ENCODE measurements around the gene PLAC1.

The PLAC1 gene

DNA sequence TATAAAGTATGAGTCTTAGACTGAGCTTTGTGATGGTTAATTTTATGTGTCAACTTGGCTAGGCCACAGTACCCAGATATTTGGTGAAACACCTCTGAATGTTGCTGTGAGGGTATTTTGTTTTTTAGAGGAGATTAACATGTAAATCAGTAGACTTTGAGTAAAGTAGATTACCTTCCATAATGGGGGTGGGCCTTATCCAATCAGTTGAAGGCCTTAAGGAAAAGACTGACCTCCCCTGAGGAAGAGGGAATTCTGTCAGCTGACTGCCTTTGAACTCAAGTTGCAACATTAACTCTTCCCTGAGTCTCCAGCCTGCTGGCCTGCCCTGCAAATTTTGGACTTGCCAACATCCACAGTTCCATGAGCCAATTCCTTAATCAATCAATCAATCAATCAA lies 66.0 kb downstream of the PLAC1 start:
- DNase-seq (ENCODE audit: low read depth in 2 of 2, low spot score in 1 of 2), result no peak

DNA sequence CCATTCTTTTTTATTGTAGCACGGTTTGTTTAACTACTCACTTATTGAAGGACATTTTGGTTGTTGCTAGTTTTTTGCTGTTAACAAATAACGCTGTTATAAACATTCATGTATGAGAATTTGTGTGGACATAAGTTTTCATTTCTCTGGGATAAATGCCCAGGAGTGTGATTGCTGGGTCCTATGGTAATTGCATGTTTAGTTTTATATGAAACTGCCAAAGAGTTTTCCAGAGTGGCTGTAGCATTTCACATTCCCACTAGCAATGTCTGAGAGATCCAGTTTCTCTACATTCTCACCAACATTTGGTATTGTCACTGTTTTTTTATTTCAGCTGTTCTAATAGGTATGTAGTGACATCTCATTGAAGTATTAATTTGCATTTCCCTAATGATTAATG lies 66.8 kb downstream of the PLAC1 start:
- no peak for DNase-seq (ENCODE audit: low read depth in 2 of 2, low spot score in 1 of 2)

DNA sequence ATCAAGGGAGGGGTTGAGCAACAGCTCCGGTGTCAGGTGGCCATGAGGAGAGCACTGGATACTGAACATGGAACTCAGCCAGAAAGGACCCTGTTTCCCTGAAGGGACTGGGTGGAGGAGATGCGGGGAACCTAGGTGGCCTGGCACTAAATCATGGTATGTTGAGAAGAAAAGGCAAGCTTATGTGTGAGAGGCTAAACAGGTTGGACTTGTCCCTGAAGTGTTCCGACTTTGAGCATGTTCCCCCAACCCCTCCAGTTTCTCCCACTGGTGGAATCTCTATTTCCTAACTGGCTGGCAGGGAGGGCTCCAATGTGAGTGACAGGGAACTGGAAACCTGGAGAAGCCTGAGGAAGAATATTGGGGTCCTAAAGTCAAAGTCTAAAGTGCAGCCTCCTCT lies 69.5 kb downstream of the PLAC1 start:
- no peak for DNase-seq (ENCODE audit: low read depth in 2 of 2, low spot score in 1 of 2)

DNA sequence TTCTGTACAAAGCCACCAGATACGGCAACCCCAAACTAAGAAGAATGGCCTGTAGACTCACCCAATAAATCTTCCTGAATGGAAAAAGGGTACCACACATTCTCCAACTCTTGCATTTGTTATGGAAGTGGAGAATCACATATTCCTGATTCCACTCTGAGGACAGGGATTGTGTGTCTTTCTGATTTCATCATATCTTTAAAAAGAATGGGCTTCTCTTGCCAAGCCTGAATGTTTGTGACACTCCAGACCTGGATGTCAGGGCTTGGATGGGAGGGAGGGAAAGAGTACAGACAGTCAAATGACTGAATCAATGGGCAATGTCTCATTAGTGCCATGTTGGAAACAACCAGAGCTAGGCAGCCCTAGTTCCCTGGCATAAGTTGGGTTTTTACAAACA lies 77.4 kb downstream of the PLAC1 start:
- no peak for DNase-seq (ENCODE audit: low read depth in 2 of 2, low spot score in 1 of 2)

DNA sequence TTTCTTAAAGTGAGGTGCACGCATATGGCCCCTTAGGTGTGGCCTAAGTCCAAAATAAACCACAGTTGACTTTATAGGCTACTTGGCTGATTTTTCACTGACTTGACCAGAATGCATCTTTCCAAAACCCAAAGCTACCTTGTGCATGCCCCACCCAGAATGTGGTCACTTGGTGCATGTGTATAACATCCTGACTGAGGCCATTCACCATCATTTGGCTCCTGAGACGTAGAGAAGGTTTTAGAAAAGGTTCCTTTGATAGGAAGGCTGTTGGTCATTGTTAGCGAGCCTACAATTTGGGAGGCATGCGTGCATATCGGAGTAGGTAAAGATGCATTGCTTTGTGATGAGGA lies 84.6 kb downstream of the PLAC1 start:
- DNase-seq (ENCODE audit: low read depth in 2 of 2, low spot score in 1 of 2), result no peak

DNA sequence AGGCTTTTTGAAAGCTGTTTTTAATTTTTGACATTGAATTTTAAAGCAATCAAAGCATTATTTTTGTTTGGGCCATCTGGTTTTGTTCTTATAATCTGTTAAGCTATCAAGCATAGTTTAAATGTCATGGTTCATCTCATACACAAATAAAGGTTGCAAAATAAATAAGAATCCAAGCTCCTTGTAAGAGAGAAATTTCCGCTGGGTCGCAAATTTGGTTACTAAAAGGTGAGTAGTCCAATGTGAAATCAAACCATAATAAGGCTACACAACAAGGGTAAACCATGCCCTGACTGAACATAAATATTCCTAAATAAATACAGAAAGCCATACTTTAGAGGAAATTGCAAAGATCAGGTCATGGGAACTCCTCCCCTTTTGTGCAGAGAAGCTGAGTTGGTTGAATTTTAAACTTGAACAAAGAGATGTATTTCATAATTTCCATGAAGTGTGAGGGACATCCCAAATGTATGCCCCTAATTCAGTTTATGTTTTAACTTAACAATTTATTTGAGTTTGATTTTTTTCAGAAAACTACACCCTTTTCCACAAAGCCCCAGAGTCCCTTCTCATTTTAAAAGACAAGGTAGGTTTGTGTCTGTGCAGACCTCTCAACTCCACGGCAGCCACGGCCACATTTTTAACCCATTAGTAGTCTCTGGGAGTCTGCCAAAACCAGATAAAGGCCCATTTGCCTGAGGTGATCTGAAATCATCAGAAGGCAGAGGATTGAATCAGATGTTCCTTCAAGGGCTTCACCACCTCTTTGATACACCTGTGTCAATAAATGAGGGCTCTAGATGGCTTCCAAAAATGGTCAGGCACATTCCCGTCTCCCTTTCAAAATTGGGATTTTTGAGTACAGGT lies 85.2 kb downstream of the PLAC1 start:
- DNase-seq (ENCODE audit: low read depth in 2 of 2, low spot score in 1 of 2), result no peak

DNA sequence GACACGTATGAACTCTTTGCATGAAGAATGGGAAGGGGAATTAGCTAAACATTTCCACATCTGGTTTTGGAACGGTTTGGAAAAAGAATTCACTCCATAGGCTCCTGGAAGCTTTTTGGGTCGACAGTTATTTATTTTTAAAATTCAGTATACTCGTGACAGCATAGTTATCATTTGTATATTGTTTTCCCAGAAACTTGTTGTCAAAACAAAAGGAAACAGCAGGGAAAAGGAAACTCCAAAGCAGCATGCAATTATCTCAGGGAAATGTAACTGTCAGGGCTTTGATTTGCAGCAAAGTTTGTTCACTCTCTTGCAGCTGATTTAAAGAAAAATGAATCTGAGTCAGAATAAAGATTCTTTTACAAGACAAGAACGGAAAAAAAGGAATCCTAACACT lies 86.5 kb downstream of the PLAC1 start:
- no peak for DNase-seq (ENCODE audit: low read depth in 2 of 2, low spot score in 1 of 2)

DNA sequence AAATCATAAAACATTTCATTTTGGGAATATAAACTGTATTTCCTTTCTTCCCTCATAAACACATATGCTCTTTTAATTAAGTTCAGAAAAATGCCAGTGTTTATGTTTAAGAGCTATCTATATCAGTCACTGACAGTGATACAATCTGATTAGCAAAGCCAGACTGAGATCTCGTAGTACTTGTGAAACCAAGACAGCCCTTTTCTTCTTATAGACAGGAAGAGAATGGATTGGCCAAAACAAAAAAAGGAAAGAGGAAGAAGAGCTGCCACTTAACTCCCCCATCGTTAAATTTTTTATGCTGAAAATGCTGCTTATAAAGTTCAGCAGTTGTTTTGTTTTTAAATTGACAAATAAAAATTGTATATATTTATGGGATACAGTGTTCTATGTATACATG lies 87.4 kb downstream of the PLAC1 start:
- no peak for DNase-seq (ENCODE audit: low read depth in 2 of 2, low spot score in 1 of 2)

DNA sequence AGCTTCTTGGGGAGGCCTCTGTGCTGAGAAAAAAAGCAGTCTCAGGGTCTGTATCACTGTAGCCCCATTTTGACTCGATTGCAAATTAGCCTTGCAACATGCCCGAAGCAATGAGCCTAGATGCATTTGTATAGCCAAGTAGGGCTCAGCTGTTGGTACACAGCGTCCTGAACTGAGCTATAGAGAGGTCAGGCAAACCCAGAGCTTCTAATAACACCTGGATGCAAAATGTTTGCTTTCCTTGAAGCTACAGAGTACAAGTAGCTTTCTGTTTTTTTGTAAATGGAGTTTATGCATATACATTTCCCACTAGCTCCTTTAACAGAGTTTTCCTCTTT lies 87.8 kb downstream of the PLAC1 start:
- DNase-seq (ENCODE audit: low read depth in 2 of 2, low spot score in 1 of 2), result no peak

DNA sequence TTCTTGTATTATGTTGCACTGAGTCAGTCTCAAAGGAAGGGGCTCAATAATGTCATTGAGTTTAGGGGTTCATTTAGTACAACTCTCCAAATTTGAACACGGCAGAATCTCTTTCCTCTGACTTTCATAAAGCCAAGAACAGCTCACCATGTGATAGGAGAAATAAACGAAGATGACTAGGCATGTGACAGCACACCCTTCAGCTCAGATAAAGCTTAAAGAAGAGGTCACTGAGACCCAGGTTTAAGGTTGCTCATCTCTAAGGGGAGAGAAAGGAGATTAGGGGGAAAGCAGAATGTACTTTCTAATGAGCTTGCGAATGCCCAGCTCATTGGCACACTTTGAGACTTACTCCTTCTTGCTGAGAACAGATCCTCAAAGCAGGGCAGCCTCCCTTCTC lies 89.0 kb downstream of the PLAC1 start:
- DNase-seq (ENCODE audit: low read depth in 2 of 2, low spot score in 1 of 2), result no peak

DNA sequence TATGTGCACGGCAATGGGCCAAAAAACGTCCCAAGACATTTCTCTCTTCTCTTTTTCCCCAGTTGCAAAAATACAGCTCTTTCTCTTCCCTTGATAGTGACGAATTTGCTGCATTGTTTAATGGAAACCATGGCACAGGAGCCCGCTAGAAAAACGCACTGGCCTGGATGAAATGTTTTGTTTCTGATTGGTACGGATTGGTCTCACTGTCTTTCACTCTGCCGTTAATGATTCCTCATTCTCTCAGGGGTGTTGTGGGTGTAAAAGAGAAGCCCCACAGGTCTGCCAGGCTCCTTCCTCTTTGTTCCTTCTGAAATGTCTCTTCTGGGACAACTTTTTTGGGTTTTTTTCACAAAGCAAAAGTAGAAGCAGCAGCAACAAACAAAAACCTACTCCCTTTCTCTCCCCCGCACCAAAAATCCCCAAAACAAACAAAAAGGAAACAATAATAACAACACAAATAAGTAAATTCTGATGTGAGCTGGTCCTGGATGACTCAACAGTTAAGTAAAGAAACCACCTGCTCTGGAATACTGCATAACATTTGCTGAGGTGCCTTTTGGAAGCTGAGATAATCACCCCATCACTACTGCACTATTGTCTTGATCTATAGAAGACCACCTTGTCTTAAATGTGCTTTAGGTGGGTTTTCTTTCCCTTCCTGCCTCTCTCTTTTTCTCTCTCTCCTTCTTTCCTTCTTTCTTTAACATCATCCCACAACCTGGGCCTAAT lies 89.8 kb downstream of the PLAC1 start:
- no peak for DNase-seq (ENCODE audit: low read depth in 2 of 2, low spot score in 1 of 2)

DNA sequence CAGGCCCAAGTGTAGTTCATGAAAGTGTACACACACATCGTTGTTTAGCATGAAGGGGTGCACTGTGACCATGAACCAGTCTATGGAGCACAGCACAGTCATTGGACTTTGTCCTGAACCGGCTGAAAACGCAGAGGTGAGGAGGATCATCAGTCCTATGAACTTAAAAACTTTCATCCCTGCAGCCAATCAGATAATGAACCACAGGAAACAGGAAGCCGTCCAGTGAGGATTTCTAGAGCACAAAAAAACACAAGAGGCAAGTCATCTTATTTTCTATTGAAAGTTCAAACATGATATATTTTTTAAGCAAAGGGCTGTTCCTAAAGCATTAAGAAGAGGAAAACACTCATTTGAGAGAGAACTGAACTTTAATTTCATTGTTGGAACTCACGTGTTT lies 91.8 kb downstream of the PLAC1 start:
- DNase-seq (ENCODE audit: low read depth in 2 of 2, low spot score in 1 of 2), result no peak

DNA sequence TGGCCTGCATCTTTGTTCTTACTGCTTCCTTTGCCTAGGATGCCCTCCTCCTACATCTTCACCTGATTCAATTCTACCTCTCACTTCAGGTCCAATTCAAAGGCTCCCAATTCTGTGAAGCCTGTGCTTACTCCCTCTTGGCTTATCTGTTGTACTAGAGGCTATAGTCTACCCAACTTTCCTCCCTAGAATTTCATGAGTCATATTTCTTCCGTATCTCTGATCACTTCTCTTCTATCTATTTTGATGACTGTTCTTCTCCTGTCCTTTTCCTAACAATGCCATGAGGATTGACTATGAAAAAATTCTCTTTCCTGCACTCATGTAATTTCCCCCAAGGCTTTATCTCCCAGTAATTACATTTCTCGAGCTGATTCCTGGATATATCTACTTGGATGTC lies 96.3 kb downstream of the PLAC1 start:
- no peak for DNase-seq (ENCODE audit: low read depth in 2 of 2, low spot score in 1 of 2)

DNA sequence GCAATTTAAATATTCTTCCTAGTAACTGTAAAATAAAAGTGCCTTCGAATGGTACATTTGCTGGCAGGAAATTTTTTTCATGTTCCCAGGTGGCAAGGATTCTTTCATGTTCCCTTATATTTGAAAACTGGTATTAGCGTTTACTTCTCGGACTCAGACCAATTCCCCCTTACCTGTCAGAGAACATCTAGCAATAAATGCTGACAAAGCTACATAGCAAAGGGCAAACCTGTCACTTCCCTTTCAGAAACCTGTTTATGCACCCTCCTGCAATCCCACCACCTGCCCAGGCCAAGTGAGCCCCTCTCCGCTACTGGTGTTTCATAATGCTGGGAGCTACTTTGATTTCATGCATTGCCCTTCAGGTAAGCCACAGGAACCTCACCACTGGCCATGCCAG lies 100.1 kb downstream of the PLAC1 start:
- DNase-seq (ENCODE audit: low read depth in 2 of 2, low spot score in 1 of 2), result no peak

DNA sequence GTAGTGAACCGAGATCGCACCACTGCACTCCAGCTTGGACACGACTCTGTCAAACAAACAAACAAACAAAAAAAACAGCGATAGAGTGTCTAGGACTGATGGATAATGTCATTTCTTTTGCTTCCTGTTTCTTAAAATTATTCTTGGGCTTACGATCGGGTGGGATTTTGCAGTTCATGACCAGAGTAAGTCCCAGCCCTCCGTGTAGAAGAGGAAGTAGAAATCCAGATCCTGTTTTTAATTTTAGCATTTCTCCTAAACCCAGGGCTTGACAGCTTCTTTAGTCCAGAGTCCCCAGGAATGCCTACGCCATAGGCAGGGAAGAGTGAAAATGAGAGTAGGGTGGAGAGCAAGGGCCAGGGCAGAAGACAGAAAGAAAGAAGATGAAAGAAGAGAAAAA lies 104.0 kb downstream of the PLAC1 start:
- DNase-seq (ENCODE audit: low read depth in 2 of 2, low spot score in 1 of 2), result no peak

DNA sequence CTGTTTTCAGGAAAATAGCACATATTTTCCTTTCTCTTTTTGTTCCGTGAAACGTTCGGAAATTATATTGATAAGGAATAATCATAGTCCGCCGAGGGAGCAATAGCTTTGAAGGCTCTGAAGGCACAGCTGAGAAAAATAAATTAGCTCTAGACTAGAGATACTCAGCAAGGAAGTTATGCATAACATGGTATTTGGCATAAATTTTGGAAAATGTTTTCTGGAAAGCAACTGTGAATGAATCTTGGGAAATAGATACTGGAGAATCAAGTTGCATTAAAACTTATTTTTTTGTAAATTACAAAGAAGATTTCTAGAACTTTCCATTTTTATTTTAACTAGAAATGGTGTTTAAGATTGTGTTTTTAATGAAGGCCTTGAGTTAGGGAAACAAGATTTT lies 105.9 kb downstream of the PLAC1 start:
- no peak for DNase-seq (ENCODE audit: low read depth in 2 of 2, low spot score in 1 of 2)

DNA sequence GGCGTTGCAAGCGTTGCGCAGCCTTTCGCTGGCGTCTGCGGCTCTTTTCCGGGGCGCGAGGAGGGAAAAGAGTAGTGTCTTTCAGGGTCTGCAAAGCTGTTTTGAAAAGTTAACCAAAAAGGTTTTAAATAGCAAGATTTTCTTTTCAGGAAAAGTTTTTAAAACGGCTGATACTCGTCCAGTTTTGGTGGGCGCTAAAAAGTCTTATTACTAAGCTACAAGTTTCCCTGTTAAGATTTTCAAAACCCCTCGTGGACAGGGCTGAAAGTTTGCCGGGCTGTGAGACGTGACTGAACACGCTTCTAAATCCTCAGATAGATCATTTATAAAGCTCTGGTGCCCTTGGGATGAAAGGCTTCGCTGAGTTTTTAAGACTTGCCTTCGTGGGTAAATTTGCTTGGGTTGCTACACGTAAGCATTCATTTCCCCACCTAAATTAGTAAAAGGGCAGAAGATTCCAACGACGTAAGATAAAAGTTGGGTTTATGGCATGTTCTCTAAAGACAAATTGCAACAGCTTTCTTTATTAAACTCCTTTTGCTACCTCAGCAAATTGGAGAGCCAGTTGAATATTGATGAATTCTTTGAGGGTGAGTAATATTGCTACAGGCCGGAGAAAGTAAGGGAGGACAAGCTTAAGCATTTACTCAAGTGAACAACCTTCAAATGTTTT lies 106.8 kb downstream of the PLAC1 start:
- no peak for DNase-seq (ENCODE audit: low read depth in 2 of 2, low spot score in 1 of 2)

DNA sequence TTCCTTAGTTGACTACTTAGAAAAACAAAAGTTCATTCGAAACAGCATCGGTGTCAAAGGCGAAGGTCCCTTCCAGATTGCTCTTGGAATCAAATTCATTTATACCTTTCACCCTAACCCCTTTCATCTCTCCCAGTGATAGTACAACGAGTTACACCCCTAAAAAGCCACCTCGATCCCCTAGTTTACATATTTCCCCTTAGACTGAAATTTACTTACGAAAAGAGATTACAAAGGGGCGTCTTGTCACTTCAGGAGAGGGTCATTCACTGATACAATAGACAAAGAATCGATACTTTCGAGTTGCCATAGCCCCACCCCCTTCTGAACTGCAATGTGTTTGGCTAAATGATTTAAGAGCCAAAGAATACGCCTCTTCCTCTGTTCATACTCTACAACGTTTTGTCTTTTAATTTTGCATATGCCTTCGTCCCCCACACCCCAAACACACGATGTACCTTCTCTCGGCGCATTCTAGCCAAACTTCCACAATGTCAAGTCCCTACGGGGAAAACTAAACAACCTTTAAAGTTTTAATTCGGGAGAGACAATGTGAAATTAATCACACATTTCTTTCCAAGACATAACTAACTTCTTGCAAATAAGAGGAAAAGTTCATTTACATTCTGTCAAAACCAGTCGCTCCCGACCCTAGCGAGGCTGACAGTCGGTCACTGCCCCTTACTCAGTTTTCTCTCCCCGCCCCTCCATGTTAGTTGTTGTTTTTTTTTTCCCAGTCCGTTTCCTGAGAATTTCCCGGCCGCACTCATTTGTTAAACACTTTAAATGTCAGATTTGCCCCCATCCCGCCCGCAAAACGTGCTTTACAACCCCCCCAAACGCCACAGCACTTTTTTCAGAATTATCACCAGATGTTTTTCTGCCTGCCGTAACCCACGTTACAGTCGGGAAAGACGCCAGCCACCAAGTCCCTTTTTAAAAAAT lies 109.7 kb downstream of the PLAC1 start:
- no peak for DNase-seq (ENCODE audit: low read depth in 2 of 2, low spot score in 1 of 2)

DNA sequence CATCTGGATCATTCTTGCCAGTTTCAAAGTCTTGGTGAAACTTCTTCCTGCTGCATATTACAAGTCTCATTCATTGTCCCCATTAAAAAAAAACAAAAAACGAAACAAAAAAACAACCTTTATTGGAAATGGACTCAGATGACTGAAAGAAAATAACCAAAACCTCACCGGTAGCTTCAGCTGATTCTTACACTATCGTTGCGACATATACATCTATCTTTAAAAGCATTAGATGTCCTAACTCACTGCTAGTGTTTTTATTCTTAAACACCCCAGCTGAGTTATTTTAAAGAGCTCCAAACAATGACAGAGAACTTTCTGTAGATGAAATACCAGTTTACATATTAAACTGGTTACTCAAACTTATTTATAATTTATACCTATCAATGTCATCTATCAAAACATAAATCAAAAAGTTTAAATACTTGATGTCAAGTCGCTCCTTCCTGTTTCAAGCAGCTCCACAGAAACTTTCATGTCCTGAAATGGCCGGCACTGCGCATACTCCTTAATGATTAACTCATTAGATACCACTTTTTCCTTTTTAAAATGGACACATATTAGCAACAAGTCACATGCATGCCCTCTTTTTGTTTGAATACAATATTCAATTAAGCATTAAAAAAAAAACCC lies 111.1 kb downstream of the PLAC1 start:
- DNase-seq (ENCODE audit: low read depth in 2 of 2, low spot score in 1 of 2), result no peak

DNA sequence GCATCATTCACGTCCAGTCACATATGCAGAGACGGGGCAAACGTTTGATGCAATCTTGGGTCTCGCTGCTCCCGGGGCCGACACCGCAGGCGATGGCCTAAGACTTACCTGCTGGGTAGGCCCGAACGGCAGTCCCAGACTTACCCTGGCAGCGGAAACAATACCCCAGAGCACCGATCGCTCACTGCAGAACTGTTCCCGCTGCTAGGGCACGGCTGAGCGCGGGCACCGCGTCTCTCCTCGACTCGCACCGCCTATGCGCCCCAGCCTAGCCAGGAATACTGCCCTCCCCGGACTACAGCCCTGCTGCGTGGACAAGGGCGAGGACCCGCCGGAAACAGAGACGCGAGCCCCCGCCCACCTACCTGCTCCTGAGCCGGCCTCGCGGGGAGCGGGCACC lies 112.1 kb downstream of the PLAC1 start:
- DNase-seq (ENCODE audit: low read depth in 2 of 2, low spot score in 1 of 2), result no peak

DNA sequence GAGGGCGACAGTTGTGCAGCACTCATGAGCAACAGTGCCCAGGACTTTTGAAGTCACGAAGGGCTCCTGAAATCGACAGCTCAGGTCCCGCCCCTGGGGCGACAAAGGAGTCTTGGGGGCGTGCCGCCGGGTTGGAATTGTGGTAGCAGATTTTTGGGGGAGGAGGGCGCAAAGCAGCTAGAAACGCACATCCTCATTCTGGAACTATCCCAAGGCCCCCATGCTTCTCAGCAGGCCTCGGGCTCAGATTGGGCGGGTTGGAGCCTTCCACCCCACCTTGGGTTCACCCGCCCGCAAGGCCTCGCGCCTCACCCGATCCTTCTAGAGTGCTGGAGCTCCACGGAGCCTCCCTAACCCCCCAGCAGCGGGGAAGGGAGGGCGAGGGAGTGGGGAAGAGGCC lies 112.8 kb downstream of the PLAC1 start:
- DNase-seq (ENCODE audit: low read depth in 2 of 2, low spot score in 1 of 2), result no peak

All from stimulated activated CD8-positive, alpha-beta memory T cell treated with anti-CD3 and anti-CD28 coated beads, Interleukin-4, amount 100 ng/mL, for 4 hours (primary cell).